ENCODE measurements around the gene RNU6-9.

Gene RNU6-9

GRCh38 chr19:917323-918151 lies 24.3 kb downstream of the RNU6-9 start, which contains the start of gene KISS1R:
TSS of gene KISS1R (plus strand) at chr19:917333. CDS start at chr19:917503, 170 bp downstream.
- under 1% methylated on average over 87 of the region's 87 CpGs for WGBS
- Histone ChIP-seq H3K4me1 (ENCODE audit: insufficient read depth, low read length) (peaks cover 2% of the 10 kb centered on the region; the same call in 1 of the 2 replicates), H3K27ac (ENCODE audit: low read depth, low read length) (no peak within 1 kb of the TSS), H3K4me3 (ENCODE audit: low read length) (peak within 1 kb of the TSS; percentile 67), H3K9me3 (ENCODE audit: insufficient read depth, low read depth, low read length) (no peaks in the 10 kb centered on the region), H3K27me3 (ENCODE audit: insufficient read depth, low read length) (peaks cover 50% of the 10 kb centered on the region), H3K9ac (ENCODE audit: low read depth, low read length) (peak within 1 kb of the TSS; percentile 38; the same call in 1 of the 2 replicates), H3K36me3 (ENCODE audit: insufficient read depth, low read length) (no peaks in the 10 kb centered on the region)

GRCh38 chr19:918152-918437 lies 24.8 kb downstream of the RNU6-9 start:
- Histone ChIP-seq H3K9ac (ENCODE audit: low read depth, low read length) (no peak overlapping the region), H3K4me1 (ENCODE audit: insufficient read depth, low read length) (peaks cover 2% of the 10 kb centered on the region; the same call in 1 of the 2 replicates), H3K36me3 (ENCODE audit: insufficient read depth, low read length) (no peaks in the 10 kb centered on the region), H3K27ac (ENCODE audit: low read depth, low read length) (no peak overlapping the region), H3K9me3 (ENCODE audit: insufficient read depth, low read depth, low read length) (no peaks in the 10 kb centered on the region), H3K4me3 (ENCODE audit: low read length) (peak overlapping the region; percentile 67), H3K27me3 (ENCODE audit: insufficient read depth, low read length) (peaks cover 50% of the 10 kb centered on the region)
- WGBS: 11% methylated on average over 12 of the region's 12 CpGs

- Histone ChIP-seq H3K27me3 (ENCODE audit: insufficient read depth, low read length) (peaks cover 50% of the 10 kb centered on the region), H3K9ac (ENCODE audit: low read depth, low read length) (no peak overlapping the region), H3K9me3 (ENCODE audit: insufficient read depth, low read depth, low read length) (no peaks in the 10 kb centered on the region), H3K4me1 (ENCODE audit: insufficient read depth, low read length) (peaks cover 2% of the 10 kb centered on the region; the same call in 1 of the 2 replicates), H3K4me3 (ENCODE audit: low read length) (peak overlapping the region; percentile 67; the same call in 1 of the 2 replicates), H3K27ac (ENCODE audit: low read depth, low read length) (no peak overlapping the region), H3K36me3 (ENCODE audit: insufficient read depth, low read length) (no peaks in the 10 kb centered on the region)
- 3% methylated on average over 58 of the region's 58 CpGs for WGBS
Observed at GRCh38 chr19:918481-919198, 25.4 kb downstream of the RNU6-9 start.

GRCh38 chr19:919199-920050 lies 26.1 kb downstream of the RNU6-9 start:
- Histone ChIP-seq H3K36me3 (ENCODE audit: insufficient read depth, low read length) (no peaks in the 10 kb centered on the region), H3K4me1 (ENCODE audit: insufficient read depth, low read length) (peaks cover 2% of the 10 kb centered on the region; the same call in 1 of the 2 replicates), H3K4me3 (ENCODE audit: low read length) (peak overlapping the region; percentile 51), H3K27me3 (ENCODE audit: insufficient read depth, low read length) (peaks cover 50% of the 10 kb centered on the region), H3K9me3 (ENCODE audit: insufficient read depth, low read depth, low read length) (no peaks in the 10 kb centered on the region), H3K27ac (ENCODE audit: low read depth, low read length) (no peak overlapping the region), H3K9ac (ENCODE audit: low read depth, low read length) (no peak overlapping the region; the same call in 1 of the 2 replicates)
- 7% methylated on average over 68 of the region's 68 CpGs for WGBS

GRCh38 chr19:920051-920864 lies 27.0 kb downstream of the RNU6-9 start:
- Histone ChIP-seq H3K36me3 (ENCODE audit: insufficient read depth, low read length) (no peaks in the 10 kb centered on the region), H3K4me1 (ENCODE audit: insufficient read depth, low read length) (peaks cover 2% of the 10 kb centered on the region; the same call in 1 of the 2 replicates), H3K27me3 (ENCODE audit: insufficient read depth, low read length) (peaks cover 50% of the 10 kb centered on the region), H3K27ac (ENCODE audit: low read depth, low read length) (no peak overlapping the region), H3K9me3 (ENCODE audit: insufficient read depth, low read depth, low read length) (no peaks in the 10 kb centered on the region), H3K4me3 (ENCODE audit: low read length) (peak overlapping the region; percentile 51), H3K9ac (ENCODE audit: low read depth, low read length) (no peak overlapping the region)
- WGBS: 3% methylated on average over 84 of the region's 84 CpGs

- H3K4me3 ChIP-seq (ENCODE audit: low read length): peak overlapping the region; percentile 88
- WGBS: 7% methylated on average over 29 of the region's 31 CpGs
- H3K36me3 ChIP-seq (ENCODE audit: insufficient read depth, low read length): peaks cover 1% of the 10 kb centered on the region
- no peaks in the 10 kb centered on the region for H3K9me3 ChIP-seq (ENCODE audit: insufficient read depth, low read depth, low read length)
- peak overlapping the region; percentile 88 for H3K9ac ChIP-seq (ENCODE audit: low read depth, low read length)
- H3K27ac ChIP-seq (ENCODE audit: low read depth, low read length): peak overlapping the region; percentile 85; the same call in 1 of the 2 replicates
- peaks cover 7% of the 10 kb centered on the region for H3K4me1 ChIP-seq (ENCODE audit: insufficient read depth, low read length)
- H3K27me3 ChIP-seq (ENCODE audit: insufficient read depth, low read length): peaks cover 19% of the 10 kb centered on the region
Observed at GRCh38 chr19:924553-925086, 31.3 kb downstream of the RNU6-9 start.

- H3K9ac ChIP-seq (ENCODE audit: low read depth, low read length): peak overlapping the region; percentile 88
- no peaks in the 10 kb centered on the region for H3K9me3 ChIP-seq (ENCODE audit: insufficient read depth, low read depth, low read length)
- peaks cover 6% of the 10 kb centered on the region for H3K36me3 ChIP-seq (ENCODE audit: insufficient read depth, low read length)
- H3K4me3 ChIP-seq (ENCODE audit: low read length): peak overlapping the region; percentile 88
- under 1% methylated on average over 39 of the region's 39 CpGs for WGBS
- H3K27me3 ChIP-seq (ENCODE audit: insufficient read depth, low read length): peaks cover 14% of the 10 kb centered on the region
- H3K4me1 ChIP-seq (ENCODE audit: insufficient read depth, low read length): peaks cover 7% of the 10 kb centered on the region
- H3K27ac ChIP-seq (ENCODE audit: low read depth, low read length): peak overlapping the region; percentile 85
Observed at GRCh38 chr19:925087-925525, 31.8 kb downstream of the RNU6-9 start.

- peaks cover 8% of the 10 kb centered on the region for H3K27me3 ChIP-seq (ENCODE audit: insufficient read depth, low read length)
- peak within 1 kb of the TSS; percentile 88 for H3K9ac ChIP-seq (ENCODE audit: low read depth, low read length)
- H3K27ac ChIP-seq (ENCODE audit: low read depth, low read length): peak within 1 kb of the TSS; percentile 85
- peaks cover 10% of the 10 kb centered on the region for H3K36me3 ChIP-seq (ENCODE audit: insufficient read depth, low read length)
- WGBS: under 1% methylated on average over 97 of the region's 97 CpGs
- H3K4me3 ChIP-seq (ENCODE audit: low read length): peak within 1 kb of the TSS; percentile 88
- no peaks in the 10 kb centered on the region for H3K9me3 ChIP-seq (ENCODE audit: insufficient read depth, low read depth, low read length)
- peaks cover 5% of the 10 kb centered on the region for H3K4me1 ChIP-seq (ENCODE audit: insufficient read depth, low read length)
Observed at GRCh38 chr19:925526-926322, 32.4 kb downstream of the RNU6-9 start, which contains the start of gene ARID3A. TSS of gene ARID3A (plus strand) at chr19:926035. CDS start at chr19:929529, 3,494 bp downstream.

- under 1% methylated on average over 19 of the region's 21 CpGs for WGBS
- Histone ChIP-seq H3K27me3 (ENCODE audit: insufficient read depth, low read length) (peaks cover 3% of the 10 kb centered on the region), H3K4me1 (ENCODE audit: insufficient read depth, low read length) (peaks cover 5% of the 10 kb centered on the region), H3K4me3 (ENCODE audit: low read length) (peak overlapping the region; percentile 88), H3K9ac (ENCODE audit: low read depth, low read length) (peak overlapping the region; percentile 88), H3K27ac (ENCODE audit: low read depth, low read length) (peak overlapping the region; percentile 80; the same call in 1 of the 2 replicates), H3K9me3 (ENCODE audit: insufficient read depth, low read depth, low read length) (no peaks in the 10 kb centered on the region), H3K36me3 (ENCODE audit: insufficient read depth, low read length) (peaks cover 15% of the 10 kb centered on the region)
Observed at GRCh38 chr19:926323-926588, 33.0 kb downstream of the RNU6-9 start.

All from HUES64 (cell line).